Measurements from ENCODE around the gene NUDT16L1. TPM values are rescaled to one million over a fixed set of nuclear protein-coding genes. Genes with fewer than 3 reads are reported as not detected.

Gene NUDT16L1
- total RNA-seq, 1 donor from 2014 or later: 27.3 TPM

DNA sequence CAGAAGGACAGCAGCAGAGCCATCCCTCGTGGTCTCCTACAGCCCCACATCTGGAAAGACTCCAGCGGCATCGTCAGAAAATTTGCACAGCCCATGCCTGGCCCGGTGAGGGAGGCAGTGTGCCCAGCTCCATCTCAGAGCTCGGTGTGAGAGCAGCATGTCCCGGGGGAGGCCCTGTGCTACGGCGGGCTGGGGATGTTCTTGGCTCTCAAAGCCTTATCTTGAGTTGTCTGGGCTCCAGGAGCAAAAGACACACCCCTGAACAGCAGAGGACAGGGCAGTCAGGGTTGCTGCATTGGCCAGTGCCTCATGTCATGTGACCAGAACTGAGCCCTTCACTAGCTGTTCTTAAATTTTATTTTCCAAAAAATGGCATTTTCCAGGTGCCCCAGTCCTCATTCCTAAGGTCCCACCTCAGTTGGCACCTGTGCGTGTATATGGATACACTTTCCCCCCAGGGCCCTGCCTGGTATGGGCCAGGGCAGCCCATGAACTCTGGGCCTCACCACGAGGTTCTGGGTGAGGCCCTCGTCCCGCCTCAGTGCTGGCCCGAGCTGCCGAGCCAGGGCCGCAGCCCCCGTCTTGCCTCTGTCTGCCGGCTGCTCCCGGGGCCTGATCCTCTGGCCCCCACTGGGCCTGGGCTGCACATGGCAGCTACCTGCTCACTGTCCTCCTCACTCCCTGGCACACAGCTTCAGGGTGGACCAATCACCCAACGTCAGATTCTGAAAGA lies 3.0 kb downstream of the NUDT16L1 start:
- intact Hi-C loops (cut with DNase I): no loop called here
- Histone ChIP-seq H3K27me3 (ENCODE audit: low read depth) (no peaks in the 10 kb centered on the region), H3K36me3 (peaks cover 62% of the 10 kb centered on the region), H3K27ac (no peak overlapping the region), H3K4me3 (no peak overlapping the region), H3K9me3 (no peaks in the 10 kb centered on the region), H3K4me1 (peaks cover 25% of the 10 kb centered on the region)
- TF ChIP-seq, protein P1, sequence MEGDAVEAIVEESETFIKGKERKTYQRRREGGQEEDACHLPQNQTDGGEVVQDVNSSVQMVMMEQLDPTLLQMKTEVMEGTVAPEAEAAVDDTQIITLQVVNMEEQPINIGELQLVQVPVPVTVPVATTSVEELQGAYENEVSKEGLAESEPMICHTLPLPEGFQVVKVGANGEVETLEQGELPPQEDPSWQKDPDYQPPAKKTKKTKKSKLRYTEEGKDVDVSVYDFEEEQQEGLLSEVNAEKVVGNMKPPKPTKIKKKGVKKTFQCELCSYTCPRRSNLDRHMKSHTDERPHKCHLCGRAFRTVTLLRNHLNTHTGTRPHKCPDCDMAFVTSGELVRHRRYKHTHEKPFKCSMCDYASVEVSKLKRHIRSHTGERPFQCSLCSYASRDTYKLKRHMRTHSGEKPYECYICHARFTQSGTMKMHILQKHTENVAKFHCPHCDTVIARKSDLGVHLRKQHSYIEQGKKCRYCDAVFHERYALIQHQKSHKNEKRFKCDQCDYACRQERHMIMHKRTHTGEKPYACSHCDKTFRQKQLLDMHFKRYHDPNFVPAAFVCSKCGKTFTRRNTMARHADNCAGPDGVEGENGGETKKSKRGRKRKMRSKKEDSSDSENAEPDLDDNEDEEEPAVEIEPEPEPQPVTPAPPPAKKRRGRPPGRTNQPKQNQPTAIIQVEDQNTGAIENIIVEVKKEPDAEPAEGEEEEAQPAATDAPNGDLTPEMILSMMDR (IDR thresholded peaks at IDR 0.05): no peak
- ATAC-seq (no peak), DNase-seq (no peak)

DNA sequence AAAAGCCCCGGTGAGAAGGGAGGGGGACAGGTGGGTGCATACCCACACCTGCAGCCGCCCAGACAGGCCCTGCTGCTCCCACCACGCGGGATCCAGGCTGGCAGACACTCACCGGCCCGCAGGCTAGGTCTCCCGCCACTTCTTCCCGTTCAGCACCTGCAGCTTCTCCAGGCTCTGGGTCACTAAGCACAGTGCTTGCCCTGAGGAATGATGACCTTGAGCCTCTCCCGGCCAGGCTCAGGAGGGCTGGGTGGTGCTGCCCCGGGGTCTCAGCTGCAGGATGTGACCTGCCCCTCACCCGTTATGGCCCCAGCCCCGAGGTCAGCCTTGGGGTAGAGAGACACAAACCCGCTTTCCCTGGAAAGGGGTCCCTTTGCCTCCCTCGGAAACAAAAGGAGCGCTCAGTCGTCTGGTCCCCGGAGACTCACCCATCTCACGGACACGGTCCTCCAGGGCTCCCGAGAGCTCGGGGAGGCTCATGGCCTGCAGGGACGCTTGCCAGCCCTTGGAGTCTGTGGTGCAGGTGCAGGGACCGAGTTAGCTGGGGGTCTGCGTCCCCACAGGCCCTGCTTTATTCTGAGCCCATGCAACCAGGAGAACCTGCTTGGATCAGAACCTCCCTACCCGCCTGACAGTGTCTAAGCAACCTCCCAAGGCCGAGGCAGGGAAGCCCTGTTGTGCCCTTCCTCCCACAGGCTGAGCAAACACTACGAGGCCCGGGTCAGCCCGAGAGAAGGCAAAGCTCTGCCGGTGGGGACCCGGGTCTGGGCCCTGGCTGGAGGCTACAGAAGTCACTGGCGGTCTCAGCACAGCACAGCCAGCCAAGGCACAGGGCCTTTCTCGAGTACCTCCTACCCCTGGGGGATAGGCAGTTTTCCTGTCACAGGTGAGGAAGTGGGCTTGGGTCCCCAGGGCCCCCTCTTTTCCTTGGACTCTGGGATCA lies 3.8 kb downstream of the NUDT16L1 start:
- peaks cover 22% of the 10 kb centered on the region for H3K4me1 ChIP-seq
- H3K36me3 ChIP-seq: peaks cover 71% of the 10 kb centered on the region
- DNase-seq (no peak), ATAC-seq (no peak)
- H3K27ac ChIP-seq: no peak overlapping the region
- H3K9me3 ChIP-seq: no peaks in the 10 kb centered on the region
- intact Hi-C loops (cut with DNase I): no loop called here
- TF ChIP-seq, protein P1 (IDR thresholded peaks at IDR 0.05): no peak
- H3K4me3 ChIP-seq: no peak overlapping the region
- no peaks in the 10 kb centered on the region for H3K27me3 ChIP-seq (ENCODE audit: low read depth)

DNA sequence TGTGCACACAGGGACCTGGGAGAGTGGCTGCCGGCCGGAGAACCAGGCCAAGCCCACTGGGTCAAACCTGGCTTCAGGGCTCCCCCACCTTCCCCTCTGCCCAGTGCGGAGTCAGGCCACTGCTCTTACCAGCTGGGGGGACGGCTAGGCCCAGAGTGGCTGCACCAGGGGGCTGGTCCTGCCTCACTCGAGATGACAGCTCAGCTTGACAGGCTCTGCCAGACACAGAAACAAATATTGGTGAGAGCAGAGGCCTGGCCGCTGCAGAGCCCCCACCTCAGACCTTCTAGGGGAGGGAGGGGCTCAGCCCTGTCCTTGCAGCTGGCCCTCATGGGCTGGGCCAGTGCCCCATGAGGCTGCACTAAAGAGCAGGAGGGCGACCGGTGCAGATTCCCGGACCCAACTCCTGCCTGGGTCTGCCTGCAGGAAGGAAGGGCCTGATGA lies 4.5 kb downstream of the NUDT16L1 start:
- no peaks in the 10 kb centered on the region for H3K9me3 ChIP-seq
- no peak overlapping the region for H3K4me3 ChIP-seq
- no peak for DNase-seq
- ATAC-seq: no peak
- TF ChIP-seq, protein P1 (IDR thresholded peaks at IDR 0.05): no peak
- intact Hi-C loops (cut with DNase I): no loop called here
- no peaks in the 10 kb centered on the region for H3K27me3 ChIP-seq (ENCODE audit: low read depth)
- H3K27ac ChIP-seq: no peak overlapping the region
- peaks cover 15% of the 10 kb centered on the region for H3K4me1 ChIP-seq
- H3K36me3 ChIP-seq: peaks cover 78% of the 10 kb centered on the region

DNA sequence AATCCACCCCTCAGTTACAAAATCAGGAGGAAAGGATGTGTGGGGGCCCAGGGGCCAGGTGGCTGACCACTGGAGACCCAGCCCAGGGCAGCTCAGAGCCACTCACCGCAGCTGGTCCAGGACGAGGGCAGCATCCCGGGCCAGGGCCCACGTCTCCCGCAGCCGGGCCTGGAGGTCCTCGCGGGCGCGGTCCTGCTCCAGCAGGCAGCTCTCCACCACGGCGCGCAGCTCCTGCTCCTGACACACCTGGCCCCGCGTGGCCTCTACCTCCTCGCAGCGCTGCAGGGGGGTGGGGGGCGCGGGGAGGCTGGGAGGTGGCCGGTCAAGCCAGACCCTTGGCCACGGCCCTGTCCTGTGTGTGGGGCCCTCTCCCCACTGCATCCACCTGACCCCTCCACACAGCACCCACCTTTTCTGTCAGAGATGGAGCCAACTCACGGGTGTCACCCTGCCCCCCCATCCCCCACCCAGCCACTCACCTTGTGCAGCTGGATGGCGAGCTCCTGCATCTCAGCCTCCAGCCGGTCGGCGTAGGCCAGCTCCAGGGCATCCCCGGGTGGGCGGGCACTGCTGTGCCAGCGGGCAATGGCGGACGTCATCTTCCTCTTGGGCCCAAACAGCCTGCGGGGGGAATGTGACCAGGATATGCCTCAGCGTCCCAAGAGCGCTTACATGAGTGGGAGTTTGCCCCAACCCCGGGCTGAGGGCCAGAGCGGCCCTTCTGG lies 5.1 kb downstream of the NUDT16L1 start:
- DNase-seq (no peak), ATAC-seq (no peak)
- Histone ChIP-seq H3K4me1 (peaks cover 11% of the 10 kb centered on the region), H3K36me3 (peaks cover 79% of the 10 kb centered on the region), H3K9me3 (no peaks in the 10 kb centered on the region), H3K4me3 (no peak overlapping the region), H3K27ac (no peak overlapping the region), H3K27me3 (ENCODE audit: low read depth) (no peaks in the 10 kb centered on the region)
- TF ChIP-seq, protein P1 (IDR thresholded peaks at IDR 0.05): no peak
- intact Hi-C loops (cut with DNase I): no loop called here

DNA sequence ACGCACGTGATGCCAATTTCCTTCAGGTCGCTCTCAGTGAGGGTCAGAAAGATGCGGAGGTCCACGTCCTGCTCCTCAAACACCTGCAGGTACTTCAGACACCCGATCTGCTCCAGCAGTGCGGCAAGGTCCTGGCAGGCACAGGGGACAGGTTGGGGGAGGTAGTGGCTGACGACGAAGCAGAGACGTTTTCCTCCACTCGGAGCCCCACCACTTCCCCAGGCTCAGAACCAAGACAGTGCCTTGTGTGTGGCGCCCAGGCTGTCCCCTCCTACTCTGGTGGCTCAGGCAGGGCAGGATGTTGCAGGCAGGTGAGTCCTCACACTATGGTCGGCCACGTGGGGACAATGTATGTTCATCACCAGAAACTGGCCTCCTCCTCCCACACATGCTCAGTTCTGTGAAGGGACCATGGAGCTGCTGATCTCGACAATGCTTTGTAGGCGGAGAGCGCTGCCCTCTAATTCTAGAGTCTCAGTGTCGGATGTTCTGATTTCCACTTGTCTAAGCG lies 5.7 kb downstream of the NUDT16L1 start:
- Histone ChIP-seq H3K36me3 (peaks cover 86% of the 10 kb centered on the region), H3K9me3 (no peaks in the 10 kb centered on the region), H3K27me3 (ENCODE audit: low read depth) (no peaks in the 10 kb centered on the region), H3K4me3 (no peak overlapping the region), H3K27ac (no peak overlapping the region), H3K4me1 (peaks cover 11% of the 10 kb centered on the region)
- DNase-seq (no peak), ATAC-seq (no peak)
- TF ChIP-seq, protein P1 (IDR thresholded peaks at IDR 0.05): no peak
- intact Hi-C loops (cut with DNase I): no loop called here
